GM12891 (cell line): ENCODE results near the gene PRKCA.

Experiments used
- DNase-seq: peaks from one replicate; pipeline ENCODE4 v3.0.0; 2011; ENCODE audit warnings: low spot score; ENCODE audit not compliant: insufficient read length
- FAIRE-seq: peaks from 2 replicates; lab custom pipeline; 2011; peaks lifted over from hg19 to GRCh38; lab: Jason Lieb, UNC
- PAX5 ChIP-seq: IDR thresholded peaks from 2 replicates; pipeline ENCODE4 v1.6.1; 2011; ENCODE audit warnings: low read length, moderate library complexity, mild to moderate bottlenecking; ENCODE audit not compliant: insufficient read depth, severe bottlenecking
- POLR2A ChIP-seq: IDR thresholded peaks from 2 replicates; pipeline ENCODE4 v1.6.1; 2011; ENCODE audit warnings: low read depth, low read length, control low read depth
- POLR2AphosphoS5 ChIP-seq: IDR thresholded peaks from 2 replicates; pipeline ENCODE4 v1.6.1; 2011; ENCODE audit warnings: low read depth, low read length, control low read depth
- POU2F2 ChIP-seq: IDR thresholded peaks from 2 replicates; pipeline ENCODE4 v1.6.1; 2011; ENCODE audit warnings: low read depth, mild to moderate bottlenecking, control low read depth, low read length, moderate library complexity
- SPI1 ChIP-seq: IDR thresholded peaks from 2 replicates; pipeline ENCODE4 v1.6.1; 2011; ENCODE audit warnings: low read depth, low read length, control low read depth
- TAF1 ChIP-seq: IDR thresholded peaks from 2 replicates; pipeline ENCODE4 v1.6.1; 2011; ENCODE audit warnings: low read depth, low read length, control low read depth

Gene PRKCA

DNA sequence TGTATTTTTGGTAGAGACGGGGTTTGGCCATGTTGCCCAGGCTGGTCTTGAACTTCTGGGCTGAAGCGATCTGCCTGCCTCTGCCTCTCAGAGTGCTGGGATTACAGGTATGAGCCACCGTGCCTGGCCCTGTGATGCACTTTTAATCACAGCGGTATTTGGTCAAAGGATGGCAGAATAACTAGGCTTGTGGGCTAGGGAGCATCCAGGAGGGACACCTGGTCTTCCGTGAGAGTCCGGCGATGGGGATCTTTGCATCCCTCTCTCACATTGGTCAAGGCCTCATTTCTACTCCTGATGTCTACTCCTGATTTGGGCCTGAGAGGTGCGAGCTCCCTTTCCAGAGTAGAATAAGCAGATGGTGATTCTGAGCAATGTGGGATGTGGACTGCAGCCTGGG lies 274.6 kb downstream of the PRKCA start:
- no peak for FAIRE-seq
- TF ChIP-seq SPI1 (no peak), POLR2AphosphoS5 (no peak), PAX5 (no peak), POLR2A (no peak), POU2F2 (no peak), TAF1 (no peak)
- DNase-seq, result no peak

DNA sequence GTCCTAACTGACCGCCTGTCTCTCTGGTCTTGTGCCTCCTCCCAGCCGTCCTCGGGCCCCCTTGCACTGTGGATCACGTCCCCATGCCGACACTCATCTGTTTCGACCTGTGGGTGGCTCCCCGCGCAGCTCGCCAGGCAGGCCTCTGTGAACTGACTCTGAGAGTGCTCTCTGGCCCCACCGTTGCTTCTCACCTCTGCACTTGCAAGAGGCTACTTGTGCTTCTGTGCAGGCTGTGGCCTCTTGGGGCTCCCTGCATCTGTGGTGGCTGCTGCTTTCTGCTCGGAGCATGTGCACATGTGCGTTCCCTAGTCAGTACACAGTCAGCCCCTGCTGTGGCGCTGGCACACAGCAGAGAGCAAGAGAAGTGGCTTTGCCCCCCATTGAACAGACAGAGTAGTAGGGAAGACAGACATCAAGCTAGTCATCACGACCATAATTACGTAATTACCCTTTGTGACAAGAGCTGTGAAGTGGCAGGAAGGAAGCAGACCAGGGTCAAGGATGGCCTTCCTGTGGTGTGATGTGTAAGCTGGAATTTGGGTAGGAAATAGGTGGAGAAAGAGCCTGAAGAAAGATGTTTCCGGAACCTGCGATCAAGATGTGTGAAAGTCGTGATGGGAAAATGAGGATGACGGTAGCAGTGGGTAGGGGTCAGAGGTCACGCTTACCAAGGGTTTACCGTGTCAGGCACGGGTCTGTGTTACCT lies 276.5 kb downstream of the PRKCA start:
- DNase-seq, result no peak
- TF ChIP-seq POU2F2 (no peak), SPI1 (no peak), PAX5 (no peak), POLR2AphosphoS5 (no peak), TAF1 (no peak), POLR2A (no peak)
- FAIRE-seq, result no peak

DNA sequence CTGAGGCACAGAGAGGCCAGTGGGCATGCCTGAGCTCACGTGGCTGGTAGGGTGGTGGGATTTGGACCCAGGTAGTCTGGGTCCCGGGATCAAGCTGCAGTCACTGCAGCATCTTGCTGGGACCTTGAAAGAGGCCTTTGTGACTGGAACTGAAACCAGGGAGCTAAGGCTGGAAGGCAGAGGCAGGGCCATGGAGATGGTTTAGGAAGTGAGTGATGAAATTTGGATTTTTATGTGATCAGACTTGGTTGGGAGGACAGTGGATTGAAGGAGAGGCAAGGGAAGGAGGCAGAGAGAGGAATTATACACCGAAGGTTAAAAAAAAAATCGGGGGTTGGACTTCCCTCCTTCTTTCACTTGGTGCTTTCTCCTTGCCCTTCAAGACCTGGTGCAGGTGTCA lies 277.1 kb downstream of the PRKCA start:
- no peak for TF ChIP-seq TAF1
- no peak for TF ChIP-seq PAX5
- TF ChIP-seq POLR2AphosphoS5, result no peak
- TF ChIP-seq SPI1, result no peak
- TF ChIP-seq POU2F2, result no peak
- TF ChIP-seq POLR2A, result no peak
- FAIRE-seq (no peak), DNase-seq (no peak)

DNA sequence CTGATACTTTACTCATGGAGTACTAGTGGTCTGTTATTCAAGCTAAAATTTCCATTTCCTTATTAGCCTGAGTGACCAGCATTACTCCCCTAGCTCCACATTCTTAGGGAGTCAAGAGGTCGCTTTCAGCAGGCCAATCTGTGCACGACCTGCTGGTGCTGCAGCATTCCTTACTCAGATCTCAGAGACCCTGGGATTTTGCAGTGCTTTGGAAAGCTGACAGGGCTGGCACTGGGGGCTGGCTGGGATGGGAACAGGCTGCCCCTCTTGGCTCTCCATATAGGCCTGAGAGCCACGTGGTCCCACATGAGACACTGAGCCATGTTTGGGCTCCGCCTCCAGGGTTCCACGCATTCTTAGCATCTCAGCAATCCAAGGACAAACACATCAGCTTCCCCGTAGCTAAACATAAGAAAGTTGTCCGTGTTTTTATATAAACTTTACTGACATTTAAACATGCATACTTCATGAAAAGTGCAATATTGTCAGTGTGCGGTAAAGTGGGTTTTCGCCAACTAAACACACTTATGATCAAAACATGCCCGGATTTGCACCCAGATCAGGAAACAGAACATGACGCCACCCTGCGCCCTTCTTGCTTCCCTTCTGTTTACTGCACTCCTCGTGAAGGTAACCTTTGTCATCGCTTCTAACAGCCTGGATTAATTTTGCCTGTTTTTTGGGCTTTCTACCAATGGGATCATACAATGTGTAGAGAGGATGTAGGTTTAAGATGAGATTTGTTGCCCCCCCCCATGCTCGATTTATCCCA lies 278.0 kb downstream of the PRKCA start:
- TF ChIP-seq SPI1 (no peak), POLR2AphosphoS5 (no peak), PAX5 (no peak), POLR2A (no peak), TAF1 (no peak), POU2F2 (no peak)
- FAIRE-seq, result no peak
- DNase-seq, result no peak

DNA sequence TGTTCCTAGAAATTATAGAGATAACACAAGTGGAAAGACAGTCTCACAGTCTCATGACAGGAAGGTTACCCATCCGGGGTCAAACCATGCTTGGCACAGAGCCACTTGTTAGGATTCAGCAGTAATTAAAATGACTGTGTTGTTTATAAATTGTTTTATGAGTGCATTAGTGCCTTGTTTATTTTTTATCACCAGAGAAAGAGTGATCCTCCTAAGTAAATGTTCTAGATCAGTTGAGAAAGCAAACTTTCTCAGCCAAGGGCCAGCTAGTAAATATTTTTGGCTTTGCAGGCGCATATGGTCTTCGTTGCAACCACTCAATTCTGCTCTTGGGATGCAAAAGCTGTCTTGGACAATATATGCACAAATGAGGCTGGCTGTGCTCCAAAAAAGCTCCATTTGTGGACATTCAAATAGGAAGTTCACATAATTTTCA lies 278.6 kb downstream of the PRKCA start:
- DNase-seq, result no peak
- TF ChIP-seq SPI1 (no peak), POLR2A (no peak), POLR2AphosphoS5 (no peak), TAF1 (no peak), PAX5 (no peak), POU2F2 (no peak)
- FAIRE-seq, result no peak

DNA sequence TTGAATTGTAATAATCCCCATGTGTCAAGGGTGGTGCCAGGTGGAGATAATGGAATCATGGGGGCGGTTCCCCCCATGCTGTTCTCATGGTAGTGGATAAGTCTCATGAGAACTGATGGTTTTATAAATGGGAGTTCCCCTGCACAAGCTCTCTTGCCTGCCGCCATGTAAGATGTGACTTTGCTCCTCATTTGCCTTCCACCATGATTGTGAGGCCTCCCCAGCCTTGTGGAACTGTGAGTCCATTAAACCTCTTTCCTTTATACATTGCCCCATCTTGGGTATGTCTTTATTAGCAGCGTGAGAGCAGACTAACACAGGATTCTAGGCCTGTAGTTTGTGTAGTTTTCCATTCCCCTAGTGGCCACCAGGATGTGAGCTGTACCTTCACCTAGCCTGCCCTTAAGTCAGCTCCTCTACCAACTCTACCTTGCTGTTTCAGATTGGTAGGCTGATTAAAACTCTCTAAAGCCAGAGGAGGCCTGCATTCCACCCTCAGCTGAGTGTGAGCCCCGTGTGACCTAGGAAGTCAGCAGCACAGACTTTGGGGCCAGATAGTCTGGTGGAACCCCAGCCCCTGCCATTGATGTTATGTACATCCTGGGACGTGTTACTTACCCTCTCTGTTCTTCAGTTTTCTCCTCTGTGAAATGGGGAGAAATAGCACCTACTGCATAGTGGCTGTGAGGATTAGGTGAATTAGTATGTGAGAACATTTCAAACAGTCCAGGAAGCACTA lies 280.1 kb downstream of the PRKCA start:
- no peak for TF ChIP-seq SPI1
- TF ChIP-seq TAF1, result no peak
- TF ChIP-seq PAX5, result no peak
- no peak for TF ChIP-seq POLR2AphosphoS5
- no peak for TF ChIP-seq POLR2A
- TF ChIP-seq POU2F2, result no peak
- FAIRE-seq (no peak), DNase-seq (no peak)

DNA sequence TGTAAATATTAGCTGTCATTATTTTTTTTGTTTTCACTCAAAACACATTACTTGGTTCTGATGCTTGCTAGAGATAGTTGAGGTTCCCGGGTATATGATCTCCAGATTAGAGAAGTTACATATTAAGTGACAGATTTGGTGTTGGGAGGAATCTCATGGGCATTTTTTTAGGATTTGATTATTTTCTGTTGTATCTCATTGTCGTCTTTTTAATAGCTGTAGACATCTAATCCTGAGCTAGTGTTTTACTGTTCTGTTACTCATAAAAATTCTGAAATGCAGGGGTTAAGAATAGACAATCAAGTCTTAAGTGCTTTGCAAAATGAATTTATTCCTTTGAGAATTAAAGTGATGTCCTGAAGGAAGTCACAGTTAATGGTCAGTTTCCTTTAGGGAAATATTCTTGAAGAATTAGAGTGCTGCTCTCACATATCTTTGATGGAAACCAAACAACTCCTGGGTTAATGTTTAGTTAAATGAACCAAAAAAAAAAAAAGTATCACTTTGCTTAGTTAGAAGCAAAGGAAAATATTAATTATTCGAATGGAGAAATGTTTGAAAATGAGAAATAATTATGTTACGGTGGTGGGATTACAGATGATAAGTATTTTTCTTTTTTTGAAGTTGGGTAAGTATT lies 280.8 kb downstream of the PRKCA start:
- no peak for DNase-seq
- no peak for FAIRE-seq
- TF ChIP-seq PAX5, result no peak
- no peak for TF ChIP-seq POLR2A
- TF ChIP-seq POU2F2, result no peak
- TF ChIP-seq POLR2AphosphoS5, result no peak
- no peak for TF ChIP-seq TAF1
- no peak for TF ChIP-seq SPI1

DNA sequence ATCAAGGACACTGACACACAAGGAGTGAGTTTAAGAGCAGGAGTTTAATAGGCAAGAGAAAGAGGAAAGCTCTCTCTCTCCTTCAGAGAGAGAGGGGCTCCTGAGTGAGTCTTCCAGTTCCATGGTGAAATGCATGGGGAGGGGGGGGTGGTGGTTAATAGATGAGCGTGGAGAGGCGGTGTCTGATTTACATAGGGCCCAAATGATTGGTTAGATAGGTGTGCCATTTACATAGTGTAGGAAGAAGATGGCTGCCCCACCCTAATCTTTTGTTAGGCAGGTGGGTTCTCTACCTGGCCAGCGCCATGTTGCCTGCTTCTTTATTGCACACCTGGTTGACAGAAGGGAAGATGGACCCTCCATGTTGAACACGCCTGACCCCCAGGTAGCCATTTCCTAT lies 282.5 kb downstream of the PRKCA start:
- TF ChIP-seq TAF1 (no peak), SPI1 (no peak), POLR2A (no peak), POLR2AphosphoS5 (no peak), PAX5 (no peak), POU2F2 (no peak)
- DNase-seq (no peak), FAIRE-seq (no peak)

DNA sequence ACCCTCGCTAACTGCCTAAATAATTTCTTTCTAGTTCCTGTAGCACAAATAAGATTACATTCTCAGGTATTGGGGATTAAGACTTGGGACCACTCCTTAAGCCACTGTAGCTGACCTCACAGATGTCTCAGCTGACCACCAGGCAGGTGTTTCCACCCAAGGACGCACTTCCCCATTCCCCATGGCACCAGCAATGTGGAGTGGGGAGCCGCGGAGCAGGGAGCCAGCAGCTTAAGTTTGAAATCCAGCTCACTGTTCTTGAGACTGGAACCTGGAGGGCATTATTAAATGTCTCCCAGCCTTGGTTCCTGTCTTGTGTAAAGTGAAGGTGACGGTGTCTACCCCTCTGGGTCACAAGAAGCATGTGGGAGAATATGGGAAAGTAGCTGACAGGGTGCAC lies 283.1 kb downstream of the PRKCA start:
- DNase-seq (no peak), FAIRE-seq (no peak)

More for the DNA sequence above, 283.1 kb downstream of the PRKCA start:
- TF ChIP-seq SPI1 (no peak), POLR2A (no peak), POLR2AphosphoS5 (no peak), TAF1 (no peak), POU2F2 (no peak), PAX5 (no peak)
